MM.1S (cell line): ENCODE data around the gene MYL6B.

Source experiments
- DNase-seq: peaks from one replicate; pipeline ENCODE4 v3.0.0-alpha.2; 2015
- H2AFZ ChIP-seq: fragments of 300-600 bp; sonication (generic); 2 replicates; pipeline ENCODE4 v1.6.0; 2016; ENCODE audit warnings: antibody characterized with exemption, low read length
- H3F3A ChIP-seq: fragments of 300-600 bp; sonication (generic); 2 replicates; pipeline ENCODE4 v1.6.1; 2016; ENCODE audit warnings: mild to moderate bottlenecking, antibody characterized with exemption, low read length, moderate library complexity, mixed read lengths; ENCODE audit not compliant: insufficient read depth
- H3K27ac ChIP-seq: fragments of 300-600 bp; sonication (generic); 2 replicates; pipeline ENCODE4 v1.5.1; 2016; ENCODE audit warnings: mild to moderate bottlenecking, low read length
- H3K27me3 ChIP-seq: fragments of 300-600 bp; sonication (generic); replicated peaks from 2 replicates; pipeline ENCODE4 v1.6.0; 2016; ENCODE audit warnings: low read length; ENCODE audit not compliant: insufficient read depth
- H3K36me3 ChIP-seq: fragments of 300-600 bp; sonication (generic); replicated peaks from 2 replicates; pipeline ENCODE4 v1.6.1; 2016; ENCODE audit warnings: mild to moderate bottlenecking, low read length, mixed read lengths; ENCODE audit not compliant: insufficient read depth
- H3K4me1 ChIP-seq: fragments of 300-600 bp; sonication (generic); 2 replicates; pipeline ENCODE4 v1.6.1; 2016; ENCODE audit warnings: low read length, mixed read lengths
- H3K4me2 ChIP-seq: fragments of 300-600 bp; sonication (generic); 2 replicates; pipeline ENCODE4 v1.6.0; 2016; ENCODE audit warnings: low read depth, low read length
- H3K4me3 ChIP-seq: fragments of 300-600 bp; sonication (generic); 2 replicates; pipeline ENCODE4 v1.5.1; 2016; ENCODE audit warnings: low read length, mixed read lengths
- H3K79me2 ChIP-seq: fragments of 300-600 bp; sonication (generic); 2 replicates; pipeline ENCODE4 v1.6.1; 2016; ENCODE audit warnings: mixed run types, low read length, mixed read lengths
- H3K9ac ChIP-seq: fragments of 300-600 bp; sonication (generic); 2 replicates; pipeline ENCODE4 v1.6.1; 2016; ENCODE audit warnings: low read length, mixed read lengths
- H3K9me2 ChIP-seq: fragments of 300-600 bp; sonication (generic); replicated peaks from 2 replicates; pipeline ENCODE4 v1.6.1; 2016; ENCODE audit warnings: mild to moderate bottlenecking, low read length, mixed read lengths; ENCODE audit not compliant: insufficient read depth
- H3K9me3 ChIP-seq: fragments of 300-600 bp; sonication (generic); replicated peaks from 2 replicates; pipeline ENCODE4 v1.6.1; 2016; ENCODE audit warnings: mild to moderate bottlenecking, low read length, mixed read lengths; ENCODE audit not compliant: insufficient read depth
- H4K20me1 ChIP-seq: fragments of 300-600 bp; sonication (generic); 2 replicates; pipeline ENCODE4 v1.6.1; 2016; ENCODE audit warnings: mild to moderate bottlenecking, low read length, moderate library complexity, mixed read lengths; ENCODE audit not compliant: insufficient read depth
- EZH2 ChIP-seq: fragments of 300-600 bp; sonication (generic); optimal IDR thresholded peaks from 2 replicates; pipeline ENCODE3; 2017; ENCODE audit warnings: low read depth, mild to moderate bottlenecking, antibody characterized with exemption, low read length, mixed read lengths
- EZH2phosphoT487 ChIP-seq: fragments of 300-600 bp; sonication (generic); IDR thresholded peaks from 2 replicates; pipeline ENCODE4 v1.6.1; 2018; ENCODE audit warnings: antibody characterized with exemption, low read length
- TF ChIP-seq, protein P1 (sequence below): fragments of 300-600 bp; sonication (generic); IDR thresholded peaks from 2 replicates; pipeline ENCODE4 v1.5.1; 2016; ENCODE audit warnings: antibody characterized with exemption, low read length, mixed read lengths

The MYL6B gene

DNA sequence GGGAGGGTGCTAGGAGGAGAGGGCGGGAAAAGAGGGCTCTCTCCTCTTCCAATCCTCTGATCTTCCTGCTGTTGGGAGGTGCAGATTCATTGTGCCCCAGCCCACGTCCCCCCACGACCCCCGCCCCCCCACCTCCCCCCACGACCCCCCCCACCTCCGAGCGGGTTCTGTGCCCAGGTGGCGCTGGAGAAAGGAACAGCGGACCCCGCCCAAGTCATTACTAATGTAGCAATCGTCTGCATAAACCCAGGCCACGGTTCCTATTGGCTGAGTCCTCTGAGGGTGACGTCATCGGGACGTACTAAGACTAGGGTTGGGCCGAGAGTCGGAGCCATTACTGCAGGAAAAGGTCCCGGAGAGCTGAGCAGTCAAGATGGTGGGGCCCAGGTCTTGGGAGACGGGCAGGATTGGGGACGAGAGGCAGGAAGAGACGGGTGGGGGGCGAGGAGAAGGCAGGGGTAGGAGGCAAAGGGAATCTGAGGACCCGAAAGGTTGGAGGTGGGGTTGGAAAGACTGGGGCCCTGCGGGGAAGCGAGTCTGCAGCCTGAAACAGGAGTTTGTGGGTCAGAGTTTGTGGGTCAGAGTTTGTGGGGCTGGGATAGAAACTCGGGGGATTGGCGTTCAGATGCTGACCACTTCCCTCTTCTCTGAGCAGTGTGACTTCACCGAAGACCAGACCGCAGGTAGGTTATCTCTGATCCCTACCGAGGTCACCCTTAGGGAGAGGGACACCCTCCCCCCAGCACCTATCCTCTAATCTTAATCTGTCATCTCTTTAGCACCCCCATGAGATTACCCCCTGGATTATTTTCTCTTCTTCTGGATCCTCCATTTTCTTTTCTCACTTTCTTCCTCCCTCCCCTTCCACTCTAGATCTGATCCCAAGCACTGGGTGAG is 5.9 kb downstream of the MYL6B start, which contains the start of gene MYL6:
Gene MYL6, plus strand, starts transcription at position 331 of the 897 bp plus-strand sequence. Its CDS starts 43 bp downstream, at position 374.
- Histone ChIP-seq H3K4me1 (peaks cover 21% of the 10 kb centered on the region), H4K20me1 (peaks cover 3% of the 10 kb centered on the region; the same call in 1 of the 2 replicates), H3K9ac (peak within 1 kb of the TSS; percentile 90), H3K27ac (peak within 1 kb of the TSS; percentile 86), H3K36me3 (peaks cover 9% of the 10 kb centered on the region; the same call in 1 of the 2 replicates), H3K9me3 (no peaks in the 10 kb centered on the region), H3F3A (peaks cover 41% of the 10 kb centered on the region), H3K4me2 (peak within 1 kb of the TSS; percentile 93), H2AFZ (peak within 1 kb of the TSS; percentile 78), H3K9me2 (no peaks in the 10 kb centered on the region), H3K27me3 (no peaks in the 10 kb centered on the region), H3K4me3 (peak within 1 kb of the TSS; percentile 69), H3K79me2 (peaks cover 53% of the 10 kb centered on the region)
- DNase-seq, result peak; percentile 99
- TF ChIP-seq EZH2phosphoT487 (no peak), EZH2 (no peak)
- TF ChIP-seq, protein P1, sequence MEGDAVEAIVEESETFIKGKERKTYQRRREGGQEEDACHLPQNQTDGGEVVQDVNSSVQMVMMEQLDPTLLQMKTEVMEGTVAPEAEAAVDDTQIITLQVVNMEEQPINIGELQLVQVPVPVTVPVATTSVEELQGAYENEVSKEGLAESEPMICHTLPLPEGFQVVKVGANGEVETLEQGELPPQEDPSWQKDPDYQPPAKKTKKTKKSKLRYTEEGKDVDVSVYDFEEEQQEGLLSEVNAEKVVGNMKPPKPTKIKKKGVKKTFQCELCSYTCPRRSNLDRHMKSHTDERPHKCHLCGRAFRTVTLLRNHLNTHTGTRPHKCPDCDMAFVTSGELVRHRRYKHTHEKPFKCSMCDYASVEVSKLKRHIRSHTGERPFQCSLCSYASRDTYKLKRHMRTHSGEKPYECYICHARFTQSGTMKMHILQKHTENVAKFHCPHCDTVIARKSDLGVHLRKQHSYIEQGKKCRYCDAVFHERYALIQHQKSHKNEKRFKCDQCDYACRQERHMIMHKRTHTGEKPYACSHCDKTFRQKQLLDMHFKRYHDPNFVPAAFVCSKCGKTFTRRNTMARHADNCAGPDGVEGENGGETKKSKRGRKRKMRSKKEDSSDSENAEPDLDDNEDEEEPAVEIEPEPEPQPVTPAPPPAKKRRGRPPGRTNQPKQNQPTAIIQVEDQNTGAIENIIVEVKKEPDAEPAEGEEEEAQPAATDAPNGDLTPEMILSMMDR, result no peak

DNA sequence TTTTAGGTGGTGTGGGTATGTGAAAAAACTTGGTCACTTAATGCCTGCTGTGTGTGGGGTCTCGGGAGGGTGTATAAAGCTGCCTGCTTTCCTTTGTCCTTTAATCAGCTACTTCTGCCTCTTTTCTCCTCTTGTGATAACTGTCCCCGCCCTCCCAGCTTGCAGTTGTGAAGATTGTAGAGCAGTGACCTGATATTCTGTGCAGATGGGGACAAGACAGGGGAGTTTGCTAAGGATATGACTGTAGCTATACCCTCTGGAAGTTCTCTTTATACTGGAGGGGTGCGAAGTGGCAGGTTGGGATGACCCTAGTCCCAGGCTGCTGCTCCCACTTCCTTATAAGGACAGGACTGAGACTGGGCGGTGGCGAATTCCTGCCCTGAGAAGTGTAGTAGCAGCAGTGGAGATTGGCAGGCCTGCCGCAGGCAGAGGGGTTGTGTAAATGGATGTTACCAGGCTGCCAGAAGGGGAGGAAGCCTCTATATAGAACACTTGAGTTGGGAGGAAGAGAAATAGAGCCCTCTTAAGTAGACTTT is 6.6 kb downstream of the MYL6B start:
- peak; percentile 22 for DNase-seq
- peaks cover 50% of the 10 kb centered on the region for H3K79me2 ChIP-seq
- peaks cover 48% of the 10 kb centered on the region for H3F3A ChIP-seq
- H3K9me2 ChIP-seq, result no peaks in the 10 kb centered on the region
- H3K4me3 ChIP-seq, result peak overlapping the region; percentile 69
- H3K9me3 ChIP-seq, result no peaks in the 10 kb centered on the region
- peaks cover 18% of the 10 kb centered on the region for H3K4me1 ChIP-seq
- H3K27ac ChIP-seq, result peak overlapping the region; percentile 86; the same call in 1 of the 2 replicates
- no peak overlapping the region for H2AFZ ChIP-seq
- peaks cover 3% of the 10 kb centered on the region; the same call in 1 of the 2 replicates for H4K20me1 ChIP-seq
- H3K27me3 ChIP-seq, result no peaks in the 10 kb centered on the region
- TF ChIP-seq EZH2phosphoT487 (no peak), EZH2 (no peak)
- TF ChIP-seq, protein P1, result no peak
- peak overlapping the region; percentile 92 for H3K4me2 ChIP-seq
- H3K9ac ChIP-seq, result peak overlapping the region; percentile 90
- H3K36me3 ChIP-seq, result peaks cover 9% of the 10 kb centered on the region; the same call in 1 of the 2 replicates

DNA sequence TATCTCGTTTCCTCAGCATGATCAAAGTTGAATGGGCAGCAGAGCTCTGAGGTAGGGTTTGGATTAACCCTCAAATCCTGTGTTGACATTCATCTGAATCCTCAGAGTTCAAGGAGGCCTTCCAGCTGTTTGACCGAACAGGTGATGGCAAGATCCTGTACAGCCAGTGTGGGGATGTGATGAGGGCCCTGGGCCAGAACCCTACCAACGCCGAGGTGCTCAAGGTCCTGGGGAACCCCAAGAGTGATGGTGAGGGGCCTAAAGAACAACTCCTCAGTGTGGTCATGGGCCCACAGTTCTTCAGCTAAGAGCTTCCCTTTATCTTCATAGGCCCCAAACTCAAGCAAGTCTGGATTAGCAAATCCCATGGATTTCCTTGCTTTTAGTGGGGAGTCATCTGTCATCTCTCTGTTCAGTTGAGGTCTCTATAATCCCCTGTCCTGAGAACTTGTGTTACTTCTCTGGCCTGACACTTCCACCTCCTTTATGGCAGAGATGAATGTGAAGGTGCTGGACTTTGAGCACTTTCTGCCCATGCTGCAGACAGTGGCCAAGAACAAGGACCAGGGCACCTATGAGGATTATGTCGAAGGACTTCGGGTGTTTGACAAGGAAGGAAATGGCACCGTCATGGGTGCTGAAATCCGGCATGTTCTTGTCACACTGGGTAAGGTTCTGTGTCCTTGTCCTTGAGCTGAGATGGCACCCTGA is 7.2 kb downstream of the MYL6B start:
- H2AFZ ChIP-seq, result no peak overlapping the region
- peak overlapping the region; percentile 86; the same call in 1 of the 2 replicates for H3K27ac ChIP-seq
- no peak for DNase-seq
- peaks cover 18% of the 10 kb centered on the region for H3K4me1 ChIP-seq
- peak overlapping the region; percentile 92 for H3K4me2 ChIP-seq
- no peaks in the 10 kb centered on the region for H3K9me3 ChIP-seq
- no peaks in the 10 kb centered on the region for H3K27me3 ChIP-seq
- no peaks in the 10 kb centered on the region for H3K9me2 ChIP-seq
- H3K9ac ChIP-seq, result peak overlapping the region; percentile 90; the same call in 1 of the 2 replicates
- TF ChIP-seq EZH2 (no peak), EZH2phosphoT487 (no peak)
- TF ChIP-seq, protein P1, result no peak
- peak overlapping the region; percentile 69 for H3K4me3 ChIP-seq
- peaks cover 49% of the 10 kb centered on the region for H3F3A ChIP-seq
- H3K79me2 ChIP-seq, result peaks cover 50% of the 10 kb centered on the region
- peaks cover 3% of the 10 kb centered on the region; the same call in 1 of the 2 replicates for H4K20me1 ChIP-seq
- peaks cover 9% of the 10 kb centered on the region; the same call in 1 of the 2 replicates for H3K36me3 ChIP-seq
